ENCODE data around the gene COL4A3. TPM values are rescaled to one million over a fixed set of nuclear protein-coding genes. Genes with fewer than 3 reads are reported as not detected.

Gene COL4A3
- total RNA-seq, 2 donors from 2014 or later: 6.1 to 13.0 TPM

DNA sequence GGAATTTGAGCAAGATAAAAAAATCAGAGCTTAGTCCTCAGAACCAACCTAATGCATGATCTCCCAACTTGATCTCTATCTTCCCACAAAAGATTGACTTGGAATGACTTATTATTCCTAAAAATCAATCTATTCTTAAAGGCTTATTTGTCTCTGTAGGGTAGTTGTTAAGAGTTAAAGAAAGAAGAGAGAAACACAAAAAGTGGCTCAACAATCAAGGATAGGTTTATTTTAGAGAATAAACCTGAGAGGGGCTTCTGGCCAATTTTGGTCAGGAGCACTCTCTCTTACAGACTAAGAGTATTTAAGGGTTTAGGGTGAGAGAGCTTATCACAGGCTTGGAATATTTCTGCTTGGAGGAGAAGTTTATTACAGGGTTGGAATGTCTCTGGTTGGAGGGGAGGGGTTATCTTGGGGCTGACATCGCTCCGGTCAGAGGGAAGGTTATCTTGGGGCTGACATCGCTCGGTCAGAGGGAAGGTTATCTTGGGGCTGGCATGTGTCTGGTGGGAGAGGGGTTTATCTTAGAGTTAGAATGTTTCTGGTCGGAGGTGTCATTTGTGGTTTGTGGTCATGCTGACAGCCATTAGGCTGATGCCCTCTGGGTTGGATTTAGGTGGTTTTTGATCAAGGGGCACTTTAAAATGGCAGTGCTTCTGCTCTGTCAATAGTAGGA lies 158.2 kb downstream of the COL4A3 start:
- ATAC-seq (no peak), DNase-seq (no peak)
- intact Hi-C loops (cut with DNase I): no loop called here

DNA sequence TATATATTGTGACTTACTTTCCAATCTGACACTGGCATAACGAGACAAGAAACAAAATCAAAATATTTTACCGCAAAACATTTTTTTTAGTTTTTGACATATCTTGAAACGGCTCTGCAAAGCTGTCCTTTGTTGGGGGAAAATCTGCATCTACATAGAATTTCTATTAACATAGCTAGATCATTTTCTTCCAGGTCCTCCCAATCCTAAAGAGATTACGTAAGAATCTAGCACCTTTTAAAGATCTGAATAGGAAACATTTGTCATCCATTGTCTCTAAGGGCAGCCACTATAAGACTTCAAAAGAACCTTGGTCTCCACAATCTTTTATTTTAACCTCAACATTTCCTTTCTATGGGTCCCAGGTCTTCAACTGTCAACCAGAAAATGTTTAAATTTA lies 159.4 kb downstream of the COL4A3 start:
- no peak for DNase-seq
- intact Hi-C loops (cut with DNase I): no loop called here
- ATAC-seq: no peak

DNA sequence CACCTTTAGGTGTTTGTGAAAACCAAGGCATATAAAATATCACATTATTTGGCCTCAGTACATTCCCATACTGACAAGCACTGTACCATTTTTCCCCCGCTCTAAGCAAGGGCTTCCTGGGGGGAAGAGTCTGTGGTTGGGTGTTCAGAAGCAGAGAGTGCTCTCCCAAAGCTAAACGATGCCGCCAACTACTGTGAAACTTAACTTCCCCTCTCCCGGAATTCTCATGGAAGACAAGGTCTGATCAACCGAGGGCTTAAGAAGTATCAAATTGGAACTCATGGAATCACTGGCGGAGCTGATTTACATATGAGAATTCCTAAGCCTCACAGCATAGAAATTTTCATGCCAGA lies 160.2 kb downstream of the COL4A3 start:
- DNase-seq: no peak
- intact Hi-C loops (cut with DNase I): no loop called here
- peak; percentile 33 to 35 for ATAC-seq

DNA sequence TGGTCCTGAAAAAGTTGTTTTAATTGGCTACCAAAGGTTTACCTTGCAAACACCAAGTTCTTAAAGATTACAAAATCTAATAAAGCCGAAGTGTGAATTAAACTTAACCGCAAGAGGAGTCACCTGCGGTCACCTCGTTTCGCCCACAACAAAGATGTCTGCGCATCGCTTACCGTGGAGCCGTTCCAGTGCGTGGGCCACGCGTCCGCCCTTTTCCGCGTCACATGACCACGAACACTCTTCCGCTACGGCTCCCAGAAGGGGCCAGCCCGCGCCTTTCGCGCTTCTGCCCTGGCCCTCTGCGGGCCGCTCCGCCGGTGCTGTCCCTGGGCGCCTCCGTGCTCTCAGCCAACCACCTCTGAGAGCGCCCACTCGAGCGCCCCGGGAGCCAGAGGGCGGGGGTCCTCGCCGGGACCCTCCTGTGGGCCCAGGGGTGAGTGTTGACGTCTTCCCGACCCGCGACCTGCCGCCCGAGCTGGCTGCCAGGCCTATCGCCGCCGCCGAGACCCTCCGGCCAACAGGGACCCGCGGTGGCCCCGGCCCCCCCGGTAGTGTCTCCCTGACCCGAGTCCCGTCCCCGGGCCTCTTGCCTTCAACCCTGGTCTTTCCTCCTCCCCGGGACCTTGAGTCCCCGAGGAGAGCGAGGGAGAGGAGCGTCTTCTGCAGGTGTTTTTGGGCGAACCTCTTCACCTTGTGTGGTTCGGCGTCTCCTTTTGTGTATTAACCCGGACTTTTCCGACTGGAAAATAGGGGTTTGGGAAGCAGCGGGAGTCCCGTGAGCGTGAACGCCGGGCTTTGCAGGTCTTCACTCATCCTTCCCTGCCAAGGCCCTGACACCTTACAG lies 160.8 kb downstream of the COL4A3 start, which contains the start of gene MFF:
Gene MFF (plus strand): TSS at position 257 of the 844 bp plus-strand sequence. CDS start 5,415 bp downstream, outside the sequence.
- intact Hi-C loops (cut with DNase I): no loop called here
- ATAC-seq: peak; percentile 100

DNA sequence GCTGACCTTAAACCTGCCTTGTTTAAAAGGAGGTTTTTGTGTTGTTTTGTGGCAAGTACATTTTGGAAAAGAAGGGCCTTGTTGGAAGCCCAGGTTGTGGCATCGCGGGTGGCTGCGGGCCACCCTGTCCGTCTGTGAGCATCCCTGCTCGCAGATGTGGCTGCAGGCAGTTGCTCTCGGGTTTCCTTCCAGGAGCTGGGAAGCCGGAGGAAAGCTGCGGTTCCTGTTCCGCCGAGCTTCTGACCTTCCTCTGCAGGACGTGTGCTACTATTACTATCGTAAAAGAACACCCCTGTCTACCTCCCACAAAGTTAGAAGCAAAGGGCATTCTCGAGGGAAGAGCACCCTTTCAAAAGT lies 161.4 kb downstream of the COL4A3 start:
- ATAC-seq (peak; percentile 28 to 57), DNase-seq (peak; percentile 22)
- intact Hi-C loops (cut with DNase I): no loop called here

More for the DNA sequence above, 160.8 kb downstream of the COL4A3 start, which contains the start of gene MFF:
- peak; percentile 96 for DNase-seq

DNA sequence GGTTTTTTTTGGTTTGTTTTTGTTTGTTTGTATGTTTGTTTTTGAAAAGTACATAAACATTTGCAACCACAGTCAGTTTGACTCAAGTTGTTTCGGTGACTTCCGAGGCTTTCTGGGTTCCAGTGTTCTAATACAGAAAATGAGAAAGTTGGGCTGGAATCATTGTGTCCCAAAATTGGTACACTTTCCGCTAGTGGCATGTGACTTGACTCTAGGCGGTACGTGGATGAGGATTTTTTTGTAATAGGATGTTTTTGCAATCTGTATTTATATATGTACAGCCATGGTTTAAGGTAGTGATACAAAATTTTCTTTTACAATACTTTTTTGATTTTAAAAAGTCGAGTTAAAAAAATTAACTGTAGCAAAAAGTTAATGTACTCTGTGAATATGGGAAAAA lies 162.4 kb downstream of the COL4A3 start:
- no peak for DNase-seq
- ATAC-seq: no peak
- intact Hi-C loops (cut with DNase I): no loop called here

DNA sequence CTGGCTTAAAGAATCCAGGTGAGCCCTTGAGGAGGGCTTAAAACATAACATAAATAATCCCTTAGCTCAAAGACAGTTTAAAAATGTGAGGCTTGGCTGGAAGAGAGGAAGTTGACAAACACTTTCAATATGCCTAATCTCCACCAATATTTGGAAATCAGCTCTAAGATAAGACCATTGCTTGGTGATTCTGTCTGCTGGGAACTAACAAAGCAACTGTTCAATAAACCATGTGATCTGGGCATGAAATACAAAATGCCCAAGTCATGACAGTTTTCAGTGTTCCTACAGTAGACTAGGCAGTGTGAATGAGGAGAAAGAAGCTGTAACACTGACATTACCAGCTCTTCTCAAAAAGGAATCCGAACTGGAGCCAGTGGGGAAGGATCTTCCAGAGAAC lies 171.3 kb downstream of the COL4A3 start:
- intact Hi-C loops (cut with DNase I): no loop called here
- no peak for DNase-seq
- ATAC-seq: no peak

DNA sequence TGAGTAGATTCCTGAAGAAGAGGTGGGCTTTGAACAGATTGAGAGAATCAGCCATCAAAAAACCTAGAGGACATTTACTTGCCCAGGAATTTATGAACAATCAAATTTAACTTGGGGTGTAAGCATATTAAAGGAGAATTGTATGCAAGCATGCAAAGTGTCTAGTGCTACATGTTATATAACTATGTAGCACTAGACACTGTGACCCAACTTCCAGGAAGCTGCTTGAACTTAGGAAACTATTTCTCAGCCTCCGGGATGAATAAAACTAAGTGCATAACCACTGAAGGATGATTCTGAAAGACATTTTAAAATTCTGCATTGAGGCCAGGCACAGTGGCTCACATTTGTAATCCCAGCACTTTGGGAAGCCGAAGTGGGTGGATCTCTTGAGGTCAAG lies 173.0 kb downstream of the COL4A3 start:
- intact Hi-C loops (cut with DNase I): no loop called here
- ATAC-seq (no peak), DNase-seq (no peak)

DNA sequence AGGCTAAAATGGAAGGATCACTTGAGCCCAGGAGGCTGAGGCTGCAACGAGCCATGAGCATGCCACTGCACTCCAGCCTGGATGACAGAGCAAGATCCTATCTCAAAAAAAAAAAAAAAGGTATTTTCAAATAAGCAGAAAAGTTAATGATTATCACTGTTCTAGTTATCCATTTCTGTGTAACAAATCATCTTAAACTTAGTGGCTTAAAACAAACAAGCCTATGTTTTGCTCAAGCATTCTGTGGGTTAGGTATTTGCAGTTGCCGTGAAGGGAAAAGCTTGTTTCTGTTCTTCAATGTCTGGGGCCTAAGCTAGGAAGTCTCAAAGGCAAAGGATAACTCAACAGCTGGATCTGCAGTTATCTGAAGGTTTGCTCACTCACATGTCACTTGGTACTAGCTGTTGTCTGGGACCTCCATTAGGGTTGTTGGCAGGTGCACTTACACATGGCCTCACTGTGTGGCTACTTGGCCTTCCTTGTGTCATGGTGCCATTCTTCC lies 174.7 kb downstream of the COL4A3 start:
- intact Hi-C loops (cut with DNase I): no loop called here
- DNase-seq: no peak
- ATAC-seq: no peak

DNA sequence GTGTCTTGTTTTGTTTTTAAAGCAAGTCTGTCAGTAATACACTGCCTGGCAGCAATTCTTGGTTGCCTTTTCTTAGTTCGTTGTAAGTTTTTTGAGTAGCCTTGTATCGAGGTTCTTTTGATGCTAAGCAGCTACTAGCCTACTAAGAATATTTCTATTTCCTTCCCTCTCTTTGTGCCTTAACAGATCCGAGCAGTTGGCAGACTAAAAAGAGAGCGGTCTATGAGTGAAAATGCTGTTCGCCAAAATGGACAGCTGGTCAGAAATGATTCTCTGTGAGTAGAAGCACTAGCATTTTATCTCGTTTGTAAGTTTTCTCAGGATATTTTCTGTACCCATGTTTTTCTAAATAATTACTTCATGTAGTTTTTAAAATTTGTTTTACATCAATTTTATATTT lies 175.7 kb downstream of the COL4A3 start:
- no peak for DNase-seq

DNA sequence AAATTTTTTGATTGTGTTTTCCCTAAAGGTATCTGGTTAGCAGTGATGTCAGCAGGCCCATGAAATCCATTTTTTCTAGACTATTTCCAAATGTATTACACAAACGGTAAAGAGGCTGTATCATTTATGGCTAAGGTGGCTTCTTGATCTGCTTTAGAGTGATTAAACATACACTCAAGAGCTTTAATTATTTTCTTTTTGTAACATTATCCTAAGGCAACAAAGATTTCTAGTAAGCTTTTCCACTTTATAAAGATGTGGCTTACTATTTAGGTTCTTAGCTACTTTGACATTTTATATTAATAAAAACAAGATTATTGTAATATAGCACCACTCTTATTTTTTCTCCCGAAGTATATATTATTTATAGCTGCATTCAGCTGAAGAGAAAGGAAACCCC lies 177.1 kb downstream of the COL4A3 start:
- no peak for ATAC-seq
- intact Hi-C loops (cut with DNase I): no loop called here

More for the DNA sequence above, 175.7 kb downstream of the COL4A3 start:
- ATAC-seq: no peak
- intact Hi-C loops (cut with DNase I): no loop called here

DNA sequence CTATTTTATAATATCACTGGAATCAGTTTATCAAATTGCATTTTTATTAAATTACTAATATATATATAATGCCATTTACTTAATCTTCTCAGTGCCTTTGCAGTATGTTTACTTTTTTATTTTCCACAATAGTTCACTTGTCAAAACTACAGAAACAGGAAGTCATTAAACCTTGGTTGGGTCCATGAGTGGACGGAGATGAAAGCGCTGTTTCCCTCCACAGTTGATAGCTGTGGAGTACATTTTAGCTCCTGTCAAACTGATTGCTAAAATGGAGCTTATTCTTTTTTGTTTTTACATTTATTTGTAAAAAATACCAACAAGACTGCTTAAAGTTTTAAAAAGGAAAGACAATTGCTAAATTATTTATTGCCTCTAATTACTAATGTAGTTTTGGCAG lies 179.8 kb downstream of the COL4A3 start:
- intact Hi-C loops (cut with DNase I): no loop called here
- DNase-seq: no peak
- ATAC-seq: no peak

More for the DNA sequence above, 177.1 kb downstream of the COL4A3 start:
- DNase-seq: no peak

DNA sequence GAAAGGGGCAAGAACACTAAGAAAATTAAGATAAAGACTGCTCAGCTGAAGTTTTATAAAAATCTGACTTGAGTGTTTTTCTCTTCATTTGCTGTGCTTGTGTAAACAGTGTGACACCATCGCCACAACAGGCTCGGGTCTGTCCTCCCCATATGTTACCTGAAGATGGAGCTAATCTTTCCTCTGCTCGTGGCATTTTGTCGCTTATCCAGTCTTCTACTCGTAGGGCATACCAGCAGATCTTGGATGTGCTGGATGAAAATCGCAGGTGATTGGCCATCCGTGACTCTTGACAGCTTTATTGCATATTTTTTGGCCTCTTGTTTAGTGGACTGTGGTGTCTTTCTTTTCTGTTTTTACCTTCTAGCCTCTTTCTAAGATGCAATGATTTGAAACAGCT lies 182.7 kb downstream of the COL4A3 start:
- no peak for ATAC-seq
- no peak for DNase-seq
- intact Hi-C loops (cut with DNase I): no loop called here

DNA sequence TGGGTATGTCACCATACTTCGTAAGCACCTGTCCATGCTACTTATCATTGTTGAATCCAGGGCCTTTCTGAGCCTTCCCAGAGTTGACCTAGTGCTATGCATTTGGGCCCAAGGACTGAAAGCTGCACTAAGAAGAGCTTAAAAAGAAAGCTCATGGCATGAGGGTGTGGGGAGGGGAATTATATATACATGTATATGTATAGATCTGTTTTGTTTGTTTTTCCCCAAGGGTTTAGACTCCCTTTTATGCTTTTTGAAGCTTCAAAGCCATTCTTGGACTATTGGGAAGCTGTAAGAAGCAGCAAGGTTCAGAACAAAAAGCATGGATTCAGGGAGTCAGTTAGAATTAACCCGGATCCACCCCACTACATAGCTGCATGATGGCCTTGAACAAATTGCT lies 183.9 kb downstream of the COL4A3 start:
- ATAC-seq (no peak), DNase-seq (no peak)
- intact Hi-C loops (cut with DNase I): no loop called here

DNA sequence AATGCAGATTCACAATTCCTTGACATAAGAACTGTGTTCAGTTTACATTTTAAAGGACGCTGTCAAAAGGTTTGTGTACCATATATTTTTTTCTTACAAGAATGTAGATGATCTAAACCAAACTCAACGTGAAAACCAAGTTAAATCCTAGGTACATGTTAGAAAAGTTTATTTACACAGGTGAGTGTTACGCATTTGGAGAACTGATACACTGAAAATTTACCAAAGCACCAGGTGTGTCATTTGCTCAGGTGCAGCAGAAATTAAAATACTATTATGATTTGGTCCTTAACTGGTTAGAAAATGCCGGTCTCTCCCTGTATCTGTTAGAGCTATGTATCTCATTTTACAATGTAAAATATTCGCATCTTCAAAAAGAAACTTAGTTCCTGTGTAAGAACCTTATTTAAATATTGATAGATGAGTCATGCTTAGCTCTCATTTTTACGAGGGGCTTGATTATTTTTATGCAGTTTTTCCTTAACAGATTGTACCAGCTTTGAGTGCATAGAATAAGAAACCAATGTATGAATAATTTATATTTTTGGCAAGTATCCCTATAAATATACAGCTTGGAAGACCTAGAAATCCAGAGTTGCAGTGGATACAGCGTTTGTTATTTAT lies 185.7 kb downstream of the COL4A3 start:
- intact Hi-C loops (cut with DNase I): no loop called here
- DNase-seq (no peak), ATAC-seq (no peak)

DNA sequence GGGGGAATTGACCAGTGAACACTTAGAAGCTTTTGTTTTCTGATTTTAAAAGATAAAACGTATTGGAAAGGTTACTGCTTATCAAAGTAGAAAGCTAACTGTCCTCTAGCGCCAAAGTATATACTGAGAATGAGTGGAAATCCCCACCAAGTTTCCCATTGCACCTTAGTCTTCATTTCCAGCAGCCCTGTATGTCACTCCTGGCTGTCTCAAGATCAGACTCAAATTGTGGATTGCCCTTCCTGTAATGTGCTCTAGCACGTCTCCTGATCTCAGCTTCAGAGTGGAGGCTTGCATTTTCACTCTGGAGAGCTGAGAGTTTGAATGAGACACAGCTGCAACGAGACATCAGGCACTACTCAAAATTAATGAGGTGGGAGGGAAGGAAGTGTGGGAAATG lies 187.2 kb downstream of the COL4A3 start:
- DNase-seq: no peak
- ATAC-seq: no peak
- intact Hi-C loops (cut with DNase I): no loop called here

DNA sequence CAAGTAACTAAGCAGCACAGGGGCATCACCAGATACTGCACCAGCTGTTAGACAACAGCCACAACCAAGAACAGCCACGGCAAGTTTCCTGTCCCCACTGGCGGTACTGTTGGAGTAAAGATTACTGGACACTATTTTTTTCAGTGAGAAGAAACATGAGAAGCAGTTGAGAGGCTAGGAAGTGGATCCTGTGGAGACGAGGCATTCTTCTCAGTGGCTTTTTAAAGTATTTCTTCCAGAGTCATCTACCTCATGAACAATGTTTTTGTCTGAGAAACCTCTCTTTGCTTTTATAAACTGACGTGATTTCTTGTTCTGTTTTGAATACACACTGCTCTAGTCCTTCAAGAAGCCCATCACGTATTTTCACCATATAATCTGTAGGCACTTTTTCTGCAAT lies 195.9 kb downstream of the COL4A3 start:
- ATAC-seq (no peak), DNase-seq (no peak)
- intact Hi-C loops (cut with DNase I): no loop called here

DNA sequence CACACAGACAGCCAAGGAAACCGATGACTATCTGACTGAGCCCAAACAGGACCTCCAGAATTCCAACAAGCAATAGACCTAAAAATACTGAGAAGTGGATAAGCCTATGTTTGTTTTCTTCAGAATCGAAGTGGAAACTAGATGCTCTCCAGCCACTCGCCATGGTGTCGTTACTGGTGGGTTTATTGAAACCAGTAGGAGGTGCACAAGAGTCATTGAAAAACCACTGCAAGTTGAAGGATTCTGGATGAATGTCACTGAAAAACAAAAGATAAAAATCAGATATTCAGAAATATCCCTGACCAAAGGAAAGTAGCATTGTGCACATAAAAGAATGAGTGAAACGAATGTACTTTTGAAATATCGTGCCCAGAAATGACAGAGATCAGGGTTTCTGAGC lies 199.3 kb downstream of the COL4A3 start:
- no peak for ATAC-seq
- no peak for DNase-seq
- intact Hi-C loops (cut with DNase I): no loop called here
